ENCODE measurements around the gene DEAF1. TPM values are rescaled to one million over a fixed set of nuclear protein-coding genes. Genes with fewer than 3 reads are reported as not detected.
A peak's percentile ranks its signal among the peaks of the same experiment; 100 is the strongest.
"Not testable (repeated sequence)": the region's sequence is repeated elsewhere in the genome, so short reads cannot be mapped to it uniquely, and the experiment has no call there.

Gene DEAF1
- total RNA-seq (10 to 100 TPM; 52.1 to 54.6 TPM), polyA plus RNA-seq (36.3 TPM)

- Mint-ChIP-seq H3K27ac (peak within 1 kb of the TSS; percentile 90 to 98 (median 94)), H3K4me3 (peak within 1 kb of the TSS; percentile 85 to 94 (median 88)), H3K36me3 (peaks cover 0 to 29% (median 0%) of the 10 kb centered on the region in 3 donors), H3K27me3 (no peaks in the 10 kb centered on the region), H3K4me1 (peaks cover 31 to 52% (median 39%) of the 10 kb centered on the region in 3 donors), H3K9me3 (no peaks in the 10 kb centered on the region)
- DNase-seq: peak; percentile 98 to 99 (median 99)
- no peaks in the 10 kb centered on the region for H3K9me3 ChIP-seq (ENCODE audit: low read length)
- peaks cover 47% of the 10 kb centered on the region for H3K4me1 ChIP-seq (ENCODE audit: insufficient read depth, low read length)
- CTCF ChIA-PET: interaction anchor here (1.0 to 8.2 kb wide), 4 partner anchors 30 to 139 kb away, joined by 4 to 69 read pairs (median 4); partner anchors contain the start of gene TALDO1
- POLR2A ChIA-PET: interaction anchor here (0.6 to 2.3 kb wide), 9 partner anchors 11 to 288 kb away, joined by 3 to 10 read pairs (median 3); partner anchors contain the start of genes EPS8L2 and PHRF1
- no peaks in the 10 kb centered on the region for H3K27me3 ChIP-seq (ENCODE audit: insufficient read depth, low read length, poor library complexity, severe bottlenecking)
- H3K36me3 ChIP-seq (ENCODE audit: insufficient read depth, low read length): no peaks in the 10 kb centered on the region
- H3K4me3 ChIP-seq (ENCODE audit: low read length): peak within 1 kb of the TSS; percentile 81
- peak within 1 kb of the TSS; percentile 92 for H3K27ac ChIP-seq (ENCODE audit: low read depth, low read length)
Observed at GRCh38 chr11:694563-695287, at the start of gene DEAF1. Gene DEAF1, minus strand, starts transcription at chr11:695222. Its CDS starts 175 bp downstream, at chr11:695047.

GRCh38 chr11:742571-743201 lies 47.7 kb upstream of the DEAF1 start:
- Mint-ChIP-seq H3K9me3 (no peaks in the 10 kb centered on the region), H3K36me3 (no peaks in the 10 kb centered on the region), H3K27ac (no peak overlapping the region), H3K4me1 (peaks cover 7 to 9% (median 9%) of the 10 kb centered on the region in 3 donors), H3K4me3 (no peak overlapping the region), H3K27me3 (peaks cover 2 to 6% of the 10 kb centered on the region in 2 donors)
- CTCF ChIA-PET: no interaction called here
- Histone ChIP-seq H3K27ac (ENCODE audit: low read depth, low read length) (no peak overlapping the region), H3K27me3 (ENCODE audit: insufficient read depth, low read length, poor library complexity, severe bottlenecking) (no peaks in the 10 kb centered on the region), H3K36me3 (ENCODE audit: insufficient read depth, low read length) (no peaks in the 10 kb centered on the region), H3K4me3 (ENCODE audit: low read length) (no peak overlapping the region), H3K4me1 (ENCODE audit: insufficient read depth, low read length) (peaks cover 5% of the 10 kb centered on the region), H3K9me3 (ENCODE audit: low read length) (no peaks in the 10 kb centered on the region)
- no peak for DNase-seq
- POLR2A ChIA-PET: interaction anchor here (0.8 kb wide), 1 partner anchor 186 kb away, joined by 4 read pairs; no protein-coding TSS in a partner anchor

GRCh38 chr11:742156-742546 lies 47.1 kb upstream of the DEAF1 start:
- ChIA-PET CTCF (no interaction called here), POLR2A (interaction anchor here (0.8 kb wide), 1 partner anchor 63 kb away, joined by 4 read pairs; the partner anchor contains the start of gene PIDD1)

GRCh38 chr11:737899-738298 lies 42.9 kb upstream of the DEAF1 start:
- not testable (repeated sequence) for H3K9me3 Mint-ChIP-seq; H3K36me3 ChIP-seq (ENCODE audit: insufficient read depth, low read length); H3K9me3 ChIP-seq (ENCODE audit: low read length); H3K36me3 Mint-ChIP-seq; H3K27ac Mint-ChIP-seq; H3K27me3 Mint-ChIP-seq; H3K27me3 ChIP-seq (ENCODE audit: insufficient read depth, low read length, poor library complexity, severe bottlenecking); DNase-seq; H3K27ac ChIP-seq (ENCODE audit: low read depth, low read length)
- ChIA-PET CTCF (interaction anchor here (1.9 to 2.5 kb wide), 2 partner anchors 8 to 10 kb away, joined by 9 read pairs; partner anchors contain the start of gene TALDO1), POLR2A (interaction anchor here (0.6 kb wide), 1 partner anchor 53 kb away, joined by 14 read pairs; no protein-coding TSS in a partner anchor)
- Histone ChIP-seq H3K4me1 (ENCODE audit: insufficient read depth, low read length) (peaks cover 12% of the 10 kb centered on the region), H3K4me3 (ENCODE audit: low read length) (peak overlapping the region; percentile 2)
- H3K4me1 Mint-ChIP-seq: peaks cover 10 to 14% (median 12%) of the 10 kb centered on the region in 3 donors
- peak overlapping the region in 3 of 7 donors; percentile 15 to 58 (median 52) for H3K4me3 Mint-ChIP-seq

More at GRCh38 chr11:742156-742546, 47.1 kb upstream of the DEAF1 start:
- H3K4me1 ChIP-seq (ENCODE audit: insufficient read depth, low read length): peaks cover 10% of the 10 kb centered on the region
- no peak overlapping the region for H3K27ac ChIP-seq (ENCODE audit: low read depth, low read length)
- H3K27me3 ChIP-seq (ENCODE audit: insufficient read depth, low read length, poor library complexity, severe bottlenecking): no peaks in the 10 kb centered on the region
- H3K36me3 ChIP-seq (ENCODE audit: insufficient read depth, low read length): no peaks in the 10 kb centered on the region
- Mint-ChIP-seq H3K27ac (no peak overlapping the region), H3K36me3 (no peaks in the 10 kb centered on the region), H3K9me3 (no peaks in the 10 kb centered on the region), H3K4me3 (no peak overlapping the region), H3K27me3 (peaks cover 2 to 6% of the 10 kb centered on the region in 2 donors), H3K4me1 (peaks cover 12 to 15% (median 15%) of the 10 kb centered on the region in 3 donors)
- no peaks in the 10 kb centered on the region for H3K9me3 ChIP-seq (ENCODE audit: low read length)
- no peak for DNase-seq
- no peak overlapping the region for H3K4me3 ChIP-seq (ENCODE audit: low read length)

- Mint-ChIP-seq H3K27me3 (peaks cover 5 to 6% of the 10 kb centered on the region in 2 donors), H3K27ac (peak overlapping the region in 1 of 8 donors; percentile 29), H3K9me3 (no peaks in the 10 kb centered on the region), H3K36me3 (no peaks in the 10 kb centered on the region), H3K4me1 (peaks cover 10 to 14% (median 12%) of the 10 kb centered on the region in 3 donors), H3K4me3 (peak overlapping the region in 3 of 7 donors; percentile 12 to 58 (median 15))
- peaks cover 12% of the 10 kb centered on the region for H3K4me1 ChIP-seq (ENCODE audit: insufficient read depth, low read length)
- no peaks in the 10 kb centered on the region for H3K27me3 ChIP-seq (ENCODE audit: insufficient read depth, low read length, poor library complexity, severe bottlenecking)
- peak overlapping the region; percentile 2 for H3K4me3 ChIP-seq (ENCODE audit: low read length)
- H3K27ac ChIP-seq (ENCODE audit: low read depth, low read length): no peak overlapping the region
- DNase-seq: no peak
- no peaks in the 10 kb centered on the region for H3K36me3 ChIP-seq (ENCODE audit: insufficient read depth, low read length)
- CTCF ChIA-PET: interaction anchor here (1.5 to 2.5 kb wide), 3 partner anchors 8 to 11 kb away, joined by 3 to 9 read pairs (median 9); partner anchors contain the start of gene TALDO1
- POLR2A ChIA-PET: interaction anchor here (0.6 kb wide), 1 partner anchor 53 kb away, joined by 14 read pairs; no protein-coding TSS in a partner anchor
- H3K9me3 ChIP-seq (ENCODE audit: low read length): no peaks in the 10 kb centered on the region
Observed at GRCh38 chr11:737366-737765, 42.3 kb upstream of the DEAF1 start.

- Mint-ChIP-seq H3K27ac (peak overlapping the region in 1 of 8 donors; percentile 19), H3K4me1 (peaks cover 10 to 14% (median 12%) of the 10 kb centered on the region in 3 donors)
- H3K4me3 ChIP-seq (ENCODE audit: low read length); H3K9me3 ChIP-seq (ENCODE audit: low read length); H3K27ac ChIP-seq (ENCODE audit: low read depth, low read length); H3K4me3 Mint-ChIP-seq; H3K27me3 ChIP-seq (ENCODE audit: insufficient read depth, low read length, poor library complexity, severe bottlenecking); POLR2A ChIA-PET; H3K27me3 Mint-ChIP-seq; H3K36me3 Mint-ChIP-seq; H3K9me3 Mint-ChIP-seq; H3K36me3 ChIP-seq (ENCODE audit: insufficient read depth, low read length); CTCF ChIA-PET; DNase-seq: not testable (repeated sequence)
- peaks cover 12% of the 10 kb centered on the region for H3K4me1 ChIP-seq (ENCODE audit: insufficient read depth, low read length)
Observed at GRCh38 chr11:734541-734940, 39.5 kb upstream of the DEAF1 start.

- Mint-ChIP-seq H3K4me1 (peaks cover 10 to 13% (median 12%) of the 10 kb centered on the region in 3 donors), H3K9me3 (no peaks in the 10 kb centered on the region), H3K36me3 (no peaks in the 10 kb centered on the region), H3K27ac (peak overlapping the region in 1 of 8 donors; percentile 38), H3K27me3 (peaks cover 0 to 3% of the 10 kb centered on the region in 2 donors), H3K4me3 (no peak overlapping the region)
- Histone ChIP-seq H3K36me3 (ENCODE audit: insufficient read depth, low read length) (no peaks in the 10 kb centered on the region), H3K4me3 (ENCODE audit: low read length) (no peak overlapping the region), H3K9me3 (ENCODE audit: low read length) (no peaks in the 10 kb centered on the region), H3K27me3 (ENCODE audit: insufficient read depth, low read length, poor library complexity, severe bottlenecking) (no peaks in the 10 kb centered on the region), H3K27ac (ENCODE audit: low read depth, low read length) (no peak overlapping the region), H3K4me1 (ENCODE audit: insufficient read depth, low read length) (peaks cover 11% of the 10 kb centered on the region)
- DNase-seq: no peak
- ChIA-PET CTCF (no interaction called here), POLR2A (no interaction called here)
Observed at GRCh38 chr11:733072-733471, 38.0 kb upstream of the DEAF1 start.
